Heart right ventricle (tissue), 16 donors: ENCODE measurements around the gene LPP. TPM values are rescaled to one million over a fixed set of nuclear protein-coding genes. Genes with fewer than 3 reads are reported as not detected.

Experiments
- ATAC-seq, 8 donors: fragments of 200-7000 bp; cut with Tn5 transposase; one replicate each; pipeline ENCODE4 v1.9.1; 2020; ENCODE audit warnings: mild to moderate bottlenecking in 8 of 8, moderate library complexity in 8 of 8, moderate number of reproducible peaks in 1 of 8
- DNase-seq, 2 donors: peaks; one replicate each; pipeline ENCODE4 v3.0.0-alpha.2; 2020
- H3K27ac ChIP-seq, 10 donors: fragments of 200-600 bp; sonication (generic) in 2 of 10; one replicate each; pipeline versions ENCODE4 v1.5.0 to v1.8.0; 2020 to 2022; ENCODE audit warnings: mild to moderate bottlenecking in 3 of 10
- H3K27me3 ChIP-seq, 7 donors: fragments of 200-600 bp; one replicate each; pipeline ENCODE4 v1.8.0; 2021 to 2022; ENCODE audit warnings: mild to moderate bottlenecking in 2 of 7
- H3K36me3 ChIP-seq, 9 donors: fragments of 200-600 bp; sonication (generic) in 1 of 9; one replicate each; pipeline versions ENCODE4 v1.5.0 to v1.8.0; 2020 to 2022; ENCODE audit warnings: mild to moderate bottlenecking in 2 of 9
- H3K4me1 ChIP-seq, 9 donors: fragments of 200-600 bp; sonication (generic) in 1 of 9; one replicate each; pipeline versions ENCODE4 v1.5.0 to v1.8.0; 2020 to 2022; ENCODE audit warnings: mild to moderate bottlenecking in 4 of 9
- H3K4me3 ChIP-seq, 10 donors: fragments of 200-600 bp; sonication (generic) in 2 of 10; one replicate each; pipeline versions ENCODE4 v1.5.0 to v1.8.0; 2020 to 2022; ENCODE audit warnings: mild to moderate bottlenecking in 7 of 10, moderate library complexity in 2 of 10
- H3K9me3 ChIP-seq, 11 donors: fragments of 200-600 bp in 10 of 11; sonication (generic) in 2 of 11; one replicate each; pipeline versions ENCODE4 v1.5.0 to v1.8.0; 2013 to 2022; ENCODE audit warnings: mild to moderate bottlenecking in 2 of 11, control low read depth in 1 of 11, moderate library complexity in 1 of 11
- CTCF ChIP-seq, 9 donors: fragments of 200-600 bp; sonication (generic) in 2 of 9; IDR thresholded peaks; one replicate each; pipeline versions ENCODE4 v1.5.0 to v1.8.0; 2021 to 2022; ENCODE audit warnings: antibody characterized with exemption in 9 of 9, mild to moderate bottlenecking in 5 of 9, moderate library complexity in 1 of 9
- WGBS, 2 donors: extraction: QIAGEN DNeasy Blood & Tissue Kit; methylation state at CpG; one replicate each; pipeline ENCODE4 v1.1.7; 2013; ENCODE audit warnings: inconsistent platforms in 1 of 2; 5-methylcytosine and 5-hydroxymethylcytosine counted together
- intact Hi-C, 10 donors: fragments of 100-400 bp; cut with DNase I; formaldehyde crosslinking; loops; one replicate each; pipeline versions ENCODE4 v1.11.1 to v1.14.2; 2022
- polyA plus RNA-seq, 2 donors: library from polyadenylated mRNA; stranded (reverse); fragments of 200-250 nt; gene quantifications; one replicate each; pipeline ENCODE4 v1.2.3, GENCODE V29; 2013
- total RNA-seq, 10 donors: library from RNA; stranded (reverse); fragmentation: NEBNext Ultra II Directional in 3 of 10; extraction: Animal tissue kit (Norgen Biotek cat#: 25700) in 3 of 10; gene quantifications; one replicate each; pipeline versions ENCODE4 v1.2.1 to v1.2.4, GENCODE V29; 2021 to 2023
- donor health status: Arrhythmogenic right ventricular cardiomyopathy.
- donor health status: ischemic (EF 13 %, LVEDD 7.1; RV severe dilation, severe dysfunction).
- donor health status: healthy with polysubstance abuse.
- donor health status: DM: no; HTN: yes; CAD: no.
- donor health status: DM: no; HTN: no; CAD: no.
- donor health status: ischemic (EF 25% LVEDD 6.9; RV normal size, moderate dysfunction).
- donor health status: ischemic (EF 25% LVEDD 5.7; RV mildly dilated, moderate dysfunction).
- donor health status: healthy.
- donor health status: DM: yes; HTN: yes; CAD: no.
- donor health status: Ischemic cardiomyopathy.
- donor health status: ischemic (EF 35%, LVEDD 5.7; RV mildly dilated, moderate dysfunction).
- donor health status: nonischemic (EF 11% LVEDD 7.7; RV severe dilation, severe dysfunction).
- donor health status: DM: yes; HTN: yes; CAD: no.
- donor health status: PGD.
- donor health status: ischemic (EF 29% LVEDD 5.4; RV normal size, mild dysfunction).
- donor health status: nonischemic (EF 23%, LVEDD 6.1; RV moderate dilation, normal function).

The LPP gene
- total and polyA plus RNA-seq, 12 donors, result 8.5 to 188 (median 140) TPM

- peaks cover 0 to 7% (median 0%) of the 10 kb centered on the region in 9 donors for H3K36me3 ChIP-seq
- WGBS, 2 donors, result 92 to 96% methylated on average over 8 of the region's 8 CpGs
- H3K4me3 ChIP-seq, result no peak overlapping the region
- no peaks in the 10 kb centered on the region for H3K9me3 ChIP-seq
- H3K27ac ChIP-seq, result peak overlapping the region in 7 of 10 donors; percentile 4 to 73 (median 61)
- no peak for DNase-seq
- no peaks in the 10 kb centered on the region for H3K27me3 ChIP-seq
- peaks cover 17 to 98% (median 50%) of the 10 kb centered on the region in 9 donors for H3K4me1 ChIP-seq
- TF ChIP-seq CTCF (IDR thresholded peaks at IDR 0.05), result no peak
- intact Hi-C loops, result no loop called here
- ATAC-seq, result no peak
These were observed 16.8 kb downstream of the LPP start for GRCh38 chr3:188170461-188171459.

GRCh38 chr3:188171682-188172467 is 17.9 kb downstream of the LPP start:
- Histone ChIP-seq H3K9me3 (no peaks in the 10 kb centered on the region), H3K4me3 (no peak overlapping the region), H3K27me3 (no peaks in the 10 kb centered on the region), H3K27ac (peak overlapping the region; percentile 4 to 76 (median 62)), H3K36me3 (peaks cover 0 to 7% (median 0%) of the 10 kb centered on the region in 9 donors), H3K4me1 (peaks cover 14 to 96% (median 45%) of the 10 kb centered on the region in 9 donors)
- intact Hi-C loops, result no loop called here
- ATAC-seq (peak in 6 of 8 donors; percentile 47 to 84 (median 66)), DNase-seq (no peak)
- 50 to 66% methylated on average over 5 of the region's 5 CpGs for WGBS, 2 donors
- TF ChIP-seq CTCF (IDR thresholded peaks at IDR 0.05), result no peak

GRCh38 chr3:188174317-188175044 is 20.5 kb downstream of the LPP start:
- ATAC-seq (no peak), DNase-seq (no peak)
- peak overlapping the region in 5 of 10 donors; percentile 4 to 73 (median 23) for H3K27ac ChIP-seq
- intact Hi-C loops, result no loop called here
- WGBS, 2 donors, result 84 to 86% methylated on average over 9 of the region's 9 CpGs
- TF ChIP-seq CTCF (IDR thresholded peaks at IDR 0.05), result no peak
- H3K27me3 ChIP-seq, result no peaks in the 10 kb centered on the region
- H3K4me1 ChIP-seq, result peaks cover 18 to 92% (median 50%) of the 10 kb centered on the region in 9 donors
- peaks cover 0 to 12% (median 0%) of the 10 kb centered on the region in 9 donors for H3K36me3 ChIP-seq
- no peaks in the 10 kb centered on the region for H3K9me3 ChIP-seq
- H3K4me3 ChIP-seq, result no peak overlapping the region
